22Rv1 (cell line): Measurements from ENCODE around the gene LSAMP.

ENCODE experiments used
- CTCF ChIP-seq: fragments of 450-650 bp; IDR thresholded peaks from 2 replicates; pipeline ENCODE4 v1.5.1; 2017; ENCODE audit warnings: mild to moderate bottlenecking
- ZFX ChIP-seq: fragments of 450-650 bp; IDR thresholded peaks from 2 replicates; pipeline ENCODE4 v1.6.1; 2017; ENCODE audit warnings: antibody characterized with exemption, borderline replicate concordance

GRCh38 chr3:115814006-115814405, 631.3 kb downstream of the LSAMP start:
- TF ChIP-seq CTCF, result no peak
- TF ChIP-seq ZFX, result no peak
